ENCODE data around the gene UPB1. TPM values are rescaled to one million over a fixed set of nuclear protein-coding genes. Genes with fewer than 3 reads are reported as not detected.

Gene UPB1
- total RNA-seq, 1 experiment from 2014 or later, result not detected

GRCh38 chr22:24565077-24565476, 69.9 kb downstream of the UPB1 start:
- DNase-seq (ENCODE audit: unreplicated experiment), result no peak
- Mint-ChIP-seq H3K9me3 (ENCODE audit: unreplicated experiment) (no peaks in the 10 kb centered on the region), H3K36me3 (ENCODE audit: insufficient read depth, unreplicated experiment) (peaks cover 86% of the 10 kb centered on the region), H3K4me1 (ENCODE audit: insufficient read depth, unreplicated experiment) (peaks cover 11% of the 10 kb centered on the region), H3K4me3 (ENCODE audit: unreplicated experiment) (no peak overlapping the region), H3K27me3 (ENCODE audit: insufficient read depth, unreplicated experiment) (no peaks in the 10 kb centered on the region), H3K27ac (ENCODE audit: low read depth, unreplicated experiment) (no peak overlapping the region)
- TF ChIP-seq, protein P1, sequence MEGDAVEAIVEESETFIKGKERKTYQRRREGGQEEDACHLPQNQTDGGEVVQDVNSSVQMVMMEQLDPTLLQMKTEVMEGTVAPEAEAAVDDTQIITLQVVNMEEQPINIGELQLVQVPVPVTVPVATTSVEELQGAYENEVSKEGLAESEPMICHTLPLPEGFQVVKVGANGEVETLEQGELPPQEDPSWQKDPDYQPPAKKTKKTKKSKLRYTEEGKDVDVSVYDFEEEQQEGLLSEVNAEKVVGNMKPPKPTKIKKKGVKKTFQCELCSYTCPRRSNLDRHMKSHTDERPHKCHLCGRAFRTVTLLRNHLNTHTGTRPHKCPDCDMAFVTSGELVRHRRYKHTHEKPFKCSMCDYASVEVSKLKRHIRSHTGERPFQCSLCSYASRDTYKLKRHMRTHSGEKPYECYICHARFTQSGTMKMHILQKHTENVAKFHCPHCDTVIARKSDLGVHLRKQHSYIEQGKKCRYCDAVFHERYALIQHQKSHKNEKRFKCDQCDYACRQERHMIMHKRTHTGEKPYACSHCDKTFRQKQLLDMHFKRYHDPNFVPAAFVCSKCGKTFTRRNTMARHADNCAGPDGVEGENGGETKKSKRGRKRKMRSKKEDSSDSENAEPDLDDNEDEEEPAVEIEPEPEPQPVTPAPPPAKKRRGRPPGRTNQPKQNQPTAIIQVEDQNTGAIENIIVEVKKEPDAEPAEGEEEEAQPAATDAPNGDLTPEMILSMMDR (IDR thresholded peaks at IDR 0.05; ENCODE audit: unreplicated experiment), result no peak
- POLR2A ChIA-PET, result interaction anchor here (1.1 to 2.9 kb wide), 2 partner anchors 10 to 12 kb away, joined by 5 to 11 read pairs; partner anchors contain the start of gene GUCD1
- intact Hi-C loops (cut with micrococcal nuclease), result no loop called here
- BruUV-seq (replicated peaks), result no TSS peak
- CTCF ChIA-PET, result no interaction called here

GRCh38 chr22:24566899-24567511, 71.9 kb downstream of the UPB1 start:
- intact Hi-C loops (cut with micrococcal nuclease), result no loop called here
- no peak overlapping the region for H3K27ac Mint-ChIP-seq (ENCODE audit: low read depth, unreplicated experiment)
- ChIA-PET CTCF (interaction anchor here (1.3 to 1.7 kb wide), 2 partner anchors 10 kb away, joined by 3 to 5 read pairs; no protein-coding TSS in a partner anchor), POLR2A (interaction anchor here (0.6 to 4.3 kb wide), 2 partner anchors 10 to 13 kb away, joined by 3 to 24 read pairs; partner anchors contain the start of gene GUCD1)
- H3K27me3 Mint-ChIP-seq (ENCODE audit: insufficient read depth, unreplicated experiment), result no peaks in the 10 kb centered on the region
- no TSS peak for BruUV-seq (replicated peaks)
- H3K4me1 Mint-ChIP-seq (ENCODE audit: insufficient read depth, unreplicated experiment), result peaks cover 11% of the 10 kb centered on the region
- H3K4me3 Mint-ChIP-seq (ENCODE audit: unreplicated experiment), result no peak overlapping the region
- DNase-seq (ENCODE audit: unreplicated experiment), result no peak
- TF ChIP-seq, protein P1 (IDR thresholded peaks at IDR 0.05; ENCODE audit: unreplicated experiment), result no peak
- no peaks in the 10 kb centered on the region for H3K9me3 Mint-ChIP-seq (ENCODE audit: unreplicated experiment)
- H3K36me3 Mint-ChIP-seq (ENCODE audit: insufficient read depth, unreplicated experiment), result peaks cover 84% of the 10 kb centered on the region

GRCh38 chr22:24567668-24568067, 72.5 kb downstream of the UPB1 start:
- DNase-seq (ENCODE audit: unreplicated experiment), result no peak
- TF ChIP-seq, protein P1 (IDR thresholded peaks at IDR 0.05; ENCODE audit: unreplicated experiment), result no peak
- ChIA-PET POLR2A (interaction anchor here (4.3 kb wide), 1 partner anchor 13 kb away, joined by 24 read pairs; the partner anchor contains the start of gene GUCD1), CTCF (interaction anchor here (0.9 to 1.7 kb wide), 3 partner anchors 10 to 282 kb away, joined by 3 to 5 read pairs (median 3); no protein-coding TSS in a partner anchor)
- Mint-ChIP-seq H3K9me3 (ENCODE audit: unreplicated experiment) (no peaks in the 10 kb centered on the region), H3K4me1 (ENCODE audit: insufficient read depth, unreplicated experiment) (peaks cover 11% of the 10 kb centered on the region), H3K27ac (ENCODE audit: low read depth, unreplicated experiment) (no peak overlapping the region), H3K4me3 (ENCODE audit: unreplicated experiment) (no peak overlapping the region), H3K27me3 (ENCODE audit: insufficient read depth, unreplicated experiment) (no peaks in the 10 kb centered on the region), H3K36me3 (ENCODE audit: insufficient read depth, unreplicated experiment) (peaks cover 84% of the 10 kb centered on the region)
- no TSS peak for BruUV-seq (replicated peaks)
- intact Hi-C loops (cut with micrococcal nuclease), result no loop called here

- BruUV-seq (replicated peaks), result no TSS peak
- intact Hi-C loops (cut with micrococcal nuclease), result no loop called here
- Mint-ChIP-seq H3K4me3 (ENCODE audit: unreplicated experiment) (no peak overlapping the region), H3K9me3 (ENCODE audit: unreplicated experiment) (no peaks in the 10 kb centered on the region), H3K4me1 (ENCODE audit: insufficient read depth, unreplicated experiment) (no peaks in the 10 kb centered on the region), H3K27me3 (ENCODE audit: insufficient read depth, unreplicated experiment) (no peaks in the 10 kb centered on the region), H3K27ac (ENCODE audit: low read depth, unreplicated experiment) (no peak overlapping the region), H3K36me3 (ENCODE audit: insufficient read depth, unreplicated experiment) (peaks cover 92% of the 10 kb centered on the region)
- POLR2A ChIA-PET, result no interaction called here
- DNase-seq (ENCODE audit: unreplicated experiment), result no peak
- CTCF ChIA-PET, result no interaction called here
- TF ChIP-seq, protein P1 (IDR thresholded peaks at IDR 0.05; ENCODE audit: unreplicated experiment), result no peak
These were observed 76.1 kb downstream of the UPB1 start for GRCh38 chr22:24571266-24571665.
